ENCODE measurements around the gene WDR53.
A peak's percentile ranks its signal among the peaks of the same experiment; 100 is the strongest.
"Not testable (repeated sequence)": the region's sequence is repeated elsewhere in the genome, so short reads cannot be mapped to it uniquely, and the experiment has no call there.

Gene WDR53

GRCh38 chr3:196568246-196569002 is at the start of gene WDR53, which contains the start of gene FBXO45:
Gene WDR53, minus strand, starts transcription at chr3:196568554. Its CDS starts 7,079 bp downstream, at chr3:196561475.
Gene FBXO45, plus strand, starts transcription at chr3:196568660. Its CDS starts 325 bp downstream, at chr3:196568985.
- DNase-seq: peak; percentile 91 to 95 (median 94)

- no peak for DNase-seq
These were observed 48.9 kb upstream of the WDR53 start for GRCh38 chr3:196617256-196617655.

GRCh38 chr3:196615234-196615633 is 46.9 kb upstream of the WDR53 start:
- DNase-seq: not testable (repeated sequence)

GRCh38 chr3:196611761-196612483 is 43.6 kb upstream of the WDR53 start:
- DNase-seq: peak in 2 of 6 experiments; percentile 7 to 21

- DNase-seq: no peak
These were observed 41.6 kb upstream of the WDR53 start for GRCh38 chr3:196609805-196610515.

DNA sequence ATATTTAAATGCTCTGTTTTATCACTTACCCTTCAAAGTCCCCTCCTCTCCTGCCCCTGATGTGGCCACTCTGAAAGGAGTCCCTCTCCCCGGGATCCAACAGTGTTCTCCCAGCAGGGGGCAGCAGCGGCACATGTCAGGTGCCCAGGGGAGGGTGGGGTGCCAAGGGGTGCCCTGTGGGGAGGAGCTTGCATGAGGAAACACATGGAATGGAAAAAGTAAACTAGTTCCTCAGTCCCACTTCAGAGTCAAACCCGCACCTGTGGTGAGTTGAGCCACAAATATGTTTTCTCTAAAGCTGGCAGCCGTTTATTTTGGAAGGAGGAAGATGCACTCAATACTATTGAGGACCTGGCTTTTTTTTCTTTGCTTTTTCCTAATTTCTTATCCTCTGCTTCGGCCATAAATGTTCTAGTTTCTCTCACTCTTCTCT is 41.0 kb upstream of the WDR53 start:
- DNase-seq: peak; percentile 78 to 92 (median 90)

DNA sequence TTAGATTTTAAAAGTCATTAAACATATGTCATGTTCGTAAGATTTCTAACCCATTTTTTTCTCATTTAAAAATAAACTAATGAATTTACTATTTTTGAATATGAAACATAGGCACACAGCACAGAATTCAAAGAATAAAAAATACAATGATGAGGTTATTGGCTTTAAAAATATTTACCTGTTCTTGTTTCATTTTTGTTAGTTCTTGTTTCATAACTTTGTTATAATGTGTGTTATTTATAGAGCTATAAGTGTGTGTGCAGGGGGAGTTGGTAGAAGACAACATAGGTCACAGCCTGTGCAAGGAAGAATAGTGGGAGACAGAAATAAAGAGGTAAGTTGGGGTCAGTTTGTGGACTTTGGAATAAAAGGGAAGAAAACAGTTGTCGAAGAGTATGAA is 40.3 kb upstream of the WDR53 start:
- no peak for DNase-seq

DNA sequence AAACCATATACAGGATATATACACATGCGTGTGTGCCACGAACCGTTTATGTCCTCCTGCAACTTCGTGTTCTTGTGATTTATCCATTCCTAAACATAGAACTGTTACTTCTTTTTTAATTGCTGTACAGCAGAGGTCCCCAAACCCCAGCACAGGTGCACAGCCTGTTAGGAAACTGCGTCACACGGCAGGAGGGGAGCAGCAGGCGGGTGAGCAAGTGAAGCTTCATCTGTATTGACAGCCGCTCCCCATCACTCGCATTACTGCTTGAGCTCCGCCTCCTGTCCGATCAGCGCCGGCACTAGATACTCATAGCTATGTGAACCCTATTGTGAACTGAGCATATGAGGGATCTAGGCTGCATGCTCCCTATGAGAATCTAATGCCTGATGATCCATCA is 36.2 kb upstream of the WDR53 start:
- peak; percentile 53 to 81 (median 75) for DNase-seq

- DNase-seq: no peak
These were observed 35.3 kb upstream of the WDR53 start for GRCh38 chr3:196603683-196604082.

GRCh38 chr3:196602673-196603072 is 34.3 kb upstream of the WDR53 start:
- DNase-seq: no peak

DNA sequence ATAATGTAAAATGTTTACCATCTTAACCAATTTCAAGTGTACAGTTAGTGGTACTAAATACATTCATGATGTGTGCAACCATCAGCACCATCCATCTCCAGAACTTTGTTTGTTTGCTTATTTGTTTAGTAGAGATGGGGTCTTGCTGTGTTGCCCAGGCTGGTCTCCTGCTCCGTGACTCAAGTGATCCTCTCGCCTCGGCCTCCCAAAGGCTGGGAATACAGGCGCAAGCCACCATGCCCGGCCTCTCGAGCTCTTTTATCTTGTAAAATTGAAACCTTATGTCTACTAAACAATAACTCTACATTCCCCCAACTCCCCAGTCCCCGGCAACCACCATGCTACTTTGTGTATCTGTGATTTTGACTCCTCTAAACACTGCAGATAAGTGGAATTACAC is 32.0 kb upstream of the WDR53 start:
- no peak for DNase-seq

DNA sequence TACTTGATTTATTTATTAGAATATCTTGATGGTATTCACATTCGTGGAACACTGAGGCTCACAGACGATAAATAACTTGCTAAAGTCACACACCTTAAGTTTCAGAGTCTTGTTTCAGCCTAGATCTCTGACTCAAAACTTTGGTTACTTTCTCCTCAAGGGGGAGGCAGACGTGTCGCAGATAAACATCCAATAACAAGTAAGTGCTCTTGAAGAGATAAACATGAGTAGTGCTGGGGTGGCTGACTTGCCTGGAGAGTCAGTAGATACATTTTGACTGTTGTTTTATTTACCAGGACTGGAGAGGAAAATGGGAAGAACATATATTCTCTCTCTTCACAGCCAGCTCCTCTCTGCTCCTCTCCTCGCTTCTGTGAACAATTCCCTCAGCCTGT is 31.4 kb upstream of the WDR53 start:
- DNase-seq: no peak

DNA sequence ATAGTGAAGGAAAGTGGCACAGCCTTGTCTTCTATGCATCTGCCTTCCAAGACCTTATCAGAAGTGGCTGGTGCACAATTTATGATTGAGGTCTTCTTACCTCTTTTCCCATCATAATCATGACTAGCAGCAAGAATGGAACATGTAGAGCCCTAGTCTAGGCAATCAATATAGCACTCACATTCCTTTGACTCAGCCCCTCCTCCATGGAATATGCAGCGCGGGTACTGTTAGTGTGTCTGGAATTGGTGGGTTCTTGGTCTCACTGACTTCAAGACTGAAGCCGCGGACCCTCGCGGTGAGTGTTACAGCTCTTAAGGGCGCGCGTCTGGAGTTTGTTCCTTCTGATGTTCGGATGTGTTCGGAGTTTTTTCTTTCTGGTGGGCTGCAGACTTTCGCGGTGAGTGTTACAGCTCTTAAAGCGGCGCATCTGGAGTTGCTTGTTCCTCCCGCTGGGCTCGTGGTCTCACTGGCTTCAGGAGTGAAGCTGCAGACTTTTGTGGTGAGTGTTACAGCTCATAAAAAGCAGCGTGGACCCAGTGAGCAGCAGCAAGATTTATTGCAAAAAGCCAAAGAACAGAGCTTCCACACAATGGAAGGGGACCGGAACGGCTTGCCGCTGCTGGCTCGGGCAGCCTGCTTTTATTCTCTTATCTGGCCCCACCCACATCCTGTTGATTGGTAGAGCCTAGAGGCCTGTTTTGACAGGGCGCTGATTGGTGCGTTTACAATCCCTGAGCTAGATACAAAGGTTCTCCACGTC is 29.8 kb upstream of the WDR53 start:
- DNase-seq: peak in 5 of 6 experiments; percentile 13 to 59 (median 34)

DNA sequence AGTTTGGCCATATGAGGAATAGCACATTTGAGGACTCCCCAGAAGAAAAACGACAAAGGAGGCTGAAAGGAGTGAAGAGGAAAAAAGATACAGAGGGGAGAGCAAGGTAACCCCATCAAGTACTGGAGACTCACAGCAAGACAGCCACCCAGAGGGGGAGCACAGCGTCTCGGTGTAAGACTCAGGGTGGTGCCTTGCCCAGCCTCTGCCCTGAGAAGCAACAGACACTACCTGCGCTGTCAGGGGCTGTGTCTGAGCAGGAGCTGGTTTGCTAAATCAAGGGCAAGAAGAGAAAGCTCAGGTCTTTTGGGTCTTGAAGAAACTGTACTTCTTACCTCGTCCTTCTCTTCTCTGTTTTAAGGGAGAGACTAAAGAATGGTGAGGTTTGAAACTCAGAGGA is 28.0 kb upstream of the WDR53 start:
- DNase-seq: no peak

DNA sequence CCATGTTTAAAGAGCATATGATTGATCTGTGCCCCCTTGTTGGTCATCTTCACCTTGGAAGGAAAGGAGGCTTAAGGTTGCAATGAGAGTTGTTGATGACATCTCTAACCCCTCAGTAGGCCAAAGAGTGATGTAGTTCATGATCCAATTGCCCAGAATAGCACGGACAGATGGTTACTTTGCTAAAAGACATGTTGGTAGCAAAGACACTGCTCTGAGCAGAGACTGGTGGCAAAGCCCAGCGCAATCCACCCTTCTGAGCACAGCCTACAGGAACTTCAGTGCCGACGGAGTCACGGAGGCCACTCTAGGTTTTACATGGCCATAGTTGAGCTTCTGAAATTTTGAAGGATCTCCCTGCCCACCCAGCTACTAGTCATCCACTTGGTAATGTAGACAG is 21.9 kb upstream of the WDR53 start:
- no peak for DNase-seq

DNA sequence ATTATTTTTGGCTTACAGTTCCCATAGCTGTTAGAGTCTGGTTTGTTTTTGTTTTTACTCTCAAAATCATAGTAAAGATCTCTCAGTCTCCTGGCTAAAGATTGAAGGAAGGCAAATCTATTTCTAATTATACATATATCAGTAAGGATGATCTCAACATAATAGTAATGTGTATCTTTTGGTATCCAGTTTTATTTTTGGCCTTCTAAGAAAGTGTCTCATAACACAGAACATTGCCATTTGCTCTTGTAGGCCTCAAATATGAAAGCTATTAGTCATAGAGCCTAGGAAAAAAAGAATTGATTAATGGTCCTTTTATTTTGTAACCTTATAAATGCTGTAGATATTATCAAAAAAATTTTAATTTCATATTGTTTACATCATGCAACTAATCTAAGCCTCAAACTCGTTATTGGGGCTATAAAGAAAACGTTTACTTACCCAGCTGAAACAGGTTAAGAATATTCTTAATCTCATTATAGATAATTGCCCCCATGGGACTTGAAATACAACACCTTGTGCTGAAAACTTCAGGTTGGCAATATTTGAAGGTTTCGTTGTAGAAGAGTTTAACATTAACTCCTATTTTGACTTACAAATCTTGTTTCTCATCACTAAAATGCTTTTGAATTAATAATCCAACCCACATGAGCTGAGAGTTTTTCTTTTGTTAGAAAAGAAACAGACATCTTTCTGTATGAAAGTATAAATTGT is 16.8 kb upstream of the WDR53 start:
- no peak for DNase-seq

DNA sequence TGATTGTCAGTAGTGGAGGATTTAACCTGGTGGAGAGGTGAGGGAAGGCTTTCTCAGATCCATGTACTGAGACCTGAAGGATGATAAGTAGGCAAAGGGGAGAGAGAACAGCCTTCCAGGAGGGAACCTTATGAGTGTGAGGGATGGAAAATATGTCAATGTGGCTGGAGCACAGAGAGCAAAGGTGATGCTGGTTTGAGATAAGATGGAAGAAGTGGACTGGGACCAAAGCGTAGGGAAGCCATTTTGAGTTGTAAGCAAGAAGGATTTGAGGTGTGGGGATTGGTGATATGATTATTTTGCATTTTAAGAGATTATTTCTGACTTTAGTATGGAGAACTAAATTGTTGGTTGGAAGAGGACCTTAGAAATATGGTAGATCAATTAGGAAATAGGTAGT is 4.0 kb upstream of the WDR53 start:
- DNase-seq: no peak

- DNase-seq: not testable (repeated sequence)
These were observed 2.0 kb upstream of the WDR53 start for GRCh38 chr3:196570332-196570731.

- DNase-seq: peak; percentile 40 to 64 (median 58)
These were observed 706 bp upstream of the WDR53 start for GRCh38 chr3:196569003-196569516.

DNA sequence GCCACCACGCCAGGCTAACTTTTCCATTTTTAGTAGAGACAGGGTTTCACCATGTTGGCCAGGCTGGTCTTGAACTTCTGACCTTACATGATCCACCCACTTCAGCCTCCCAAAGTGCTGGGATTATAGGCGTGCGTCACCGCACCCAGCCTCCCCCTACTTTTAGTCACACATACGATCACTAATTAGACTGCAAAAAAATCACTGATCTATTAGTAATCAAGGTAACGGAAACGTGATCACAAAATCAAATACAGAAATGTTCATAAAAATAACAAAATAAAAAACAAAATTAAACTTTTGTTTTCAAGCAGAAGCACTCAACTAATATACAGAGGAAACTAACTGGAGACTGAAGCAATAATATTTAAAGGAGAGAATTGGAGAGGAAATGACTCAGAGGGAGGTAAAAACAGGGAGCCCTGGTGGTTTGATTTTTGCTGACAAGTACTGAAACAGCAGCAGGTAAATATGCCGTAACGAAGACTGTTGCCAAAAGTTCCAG is 4.6 kb downstream of the WDR53 start:
- DNase-seq: no peak

GRCh38 chr3:196559826-196560225 is 8.5 kb downstream of the WDR53 start:
- DNase-seq: no peak

DNA sequence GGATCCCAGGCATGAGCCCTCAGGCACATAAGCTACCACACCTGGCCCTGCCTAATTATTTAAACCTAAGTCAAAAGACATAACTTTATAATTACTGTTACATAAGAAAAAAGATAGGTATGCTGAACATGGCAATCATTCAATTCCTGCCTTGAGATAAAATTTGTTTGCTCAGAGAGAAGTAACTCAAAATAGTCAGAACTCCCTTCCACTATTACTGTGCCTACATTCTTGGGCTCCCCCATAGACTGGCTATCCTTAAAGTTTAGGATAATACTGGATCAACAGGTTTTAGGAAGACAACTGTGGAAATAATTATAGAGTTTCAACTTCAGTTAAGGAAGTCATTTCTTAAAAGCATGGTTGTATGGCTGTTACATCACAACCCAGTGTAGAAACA is 9.9 kb downstream of the WDR53 start:
- DNase-seq: no peak

Data from stimulated activated naive CD4-positive, alpha-beta T cell (primary cell).